ENCODE measurements around the gene NUAK2.
"Not testable (repeated sequence)": the region's sequence is repeated elsewhere in the genome, so short reads cannot be mapped to it uniquely, and the experiment has no call there.

Gene NUAK2

GRCh38 chr1:205284420-205285144 lies 37.0 kb downstream of the NUAK2 start:
- peak overlapping the region; percentile 93 for H3K27ac ChIP-seq (ENCODE audit: low read length, poor library complexity, severe bottlenecking)
- H2BK15ac ChIP-seq (ENCODE audit: low read depth, poor library complexity, severe bottlenecking) = peak overlapping the region; percentile 86
- no peak overlapping the region for H3K23ac ChIP-seq (ENCODE audit: low read length in 2 of 2)
- H3K4me3 ChIP-seq (ENCODE audit: insufficient read depth in 1 of 2, low read depth in 1 of 2, low read length in 2 of 2) = no peak overlapping the region
- no peaks in the 10 kb centered on the region for H3K79me1 ChIP-seq (replicated peaks; ENCODE audit: low read length, poor library complexity, severe bottlenecking)
- H4K91ac ChIP-seq (ENCODE audit: low read length) = peak overlapping the region; percentile 88
- H3K18ac ChIP-seq (ENCODE audit: low read depth in 1 of 2, low read length in 2 of 2) = peak overlapping the region; percentile 85 to 93
- peak overlapping the region; percentile 87 to 98 for H2BK12ac ChIP-seq (ENCODE audit: low read length in 2 of 2)
- no peak overlapping the region for H2AFZ ChIP-seq (ENCODE audit: low read depth, low read length)
- H2BK120ac ChIP-seq (ENCODE audit: low read depth, low read length) = peak overlapping the region; percentile 75
- H3K4me1 ChIP-seq (ENCODE audit: control insufficient read depth, insufficient read depth, low read depth, low read length) = peaks cover 39% of the 10 kb centered on the region
- H2AK5ac ChIP-seq (ENCODE audit: low read length, severe bottlenecking) = peak overlapping the region; percentile 96
- H2BK5ac ChIP-seq (ENCODE audit: low read depth, low read length, poor library complexity, severe bottlenecking) = peak overlapping the region; percentile 36
- H4K8ac ChIP-seq (ENCODE audit: low read length) = peak overlapping the region; percentile 30
- no peak overlapping the region for H3K4me2 ChIP-seq (ENCODE audit: low read length, poor library complexity, severe bottlenecking)
- H3K9me3 ChIP-seq (ENCODE audit: control insufficient read depth, low read length) = no peaks in the 10 kb centered on the region
- 70% methylated on average over 6 of the region's 7 CpGs for WGBS
- H3K36me3 ChIP-seq (ENCODE audit: control insufficient read depth in 1 of 2, insufficient read depth in 2 of 2, low read depth in 1 of 2, low read length in 2 of 2) = no peaks in the 10 kb centered on the region
- peak overlapping the region; percentile 29 for H3K9ac ChIP-seq (ENCODE audit: low read length)
- H3K27me3 ChIP-seq (ENCODE audit: control insufficient read depth in 1 of 2, insufficient read depth in 1 of 2, low read length in 2 of 2) = no peaks in the 10 kb centered on the region
- H3K14ac ChIP-seq (ENCODE audit: low read length in 2 of 2) = peak overlapping the region in 1 of 2 experiments; percentile 63
- peak overlapping the region; percentile 79 to 84 for H3K4ac ChIP-seq (ENCODE audit: low read depth in 1 of 2, low read length in 2 of 2)
- peak; percentile 99 for DNase-seq

GRCh38 chr1:205283270-205284147 lies 38.0 kb downstream of the NUAK2 start:
- Histone ChIP-seq H3K79me1 (replicated peaks; ENCODE audit: low read length, poor library complexity, severe bottlenecking) (no peaks in the 10 kb centered on the region), H2BK5ac (ENCODE audit: low read depth, low read length, poor library complexity, severe bottlenecking) (no peak overlapping the region)

GRCh38 chr1:205280666-205281395 lies 40.7 kb downstream of the NUAK2 start:
- not testable (repeated sequence) for H3K9ac ChIP-seq (ENCODE audit: low read length); H2AFZ ChIP-seq (ENCODE audit: low read depth, low read length); H3K27me3 ChIP-seq (ENCODE audit: control insufficient read depth in 1 of 2, insufficient read depth in 1 of 2, low read length in 2 of 2); H3K9me3 ChIP-seq (ENCODE audit: control insufficient read depth, low read length); H2BK5ac ChIP-seq (ENCODE audit: low read depth, low read length, poor library complexity, severe bottlenecking); H3K79me1 ChIP-seq (replicated peaks; ENCODE audit: low read length, poor library complexity, severe bottlenecking); H3K36me3 ChIP-seq (ENCODE audit: control insufficient read depth in 1 of 2, insufficient read depth in 2 of 2, low read depth in 1 of 2, low read length in 2 of 2); H4K91ac ChIP-seq (ENCODE audit: low read length); H3K23ac ChIP-seq (ENCODE audit: low read length in 2 of 2); DNase-seq; H3K14ac ChIP-seq (ENCODE audit: low read length in 2 of 2); H3K4me3 ChIP-seq (ENCODE audit: insufficient read depth in 1 of 2, low read depth in 1 of 2, low read length in 2 of 2); H3K4ac ChIP-seq (ENCODE audit: low read depth in 1 of 2, low read length in 2 of 2); H2BK120ac ChIP-seq (ENCODE audit: low read depth, low read length); H2BK15ac ChIP-seq (ENCODE audit: low read depth, poor library complexity, severe bottlenecking); H4K8ac ChIP-seq (ENCODE audit: low read length); H3K4me2 ChIP-seq (ENCODE audit: low read length, poor library complexity, severe bottlenecking); H3K18ac ChIP-seq (ENCODE audit: low read depth in 1 of 2, low read length in 2 of 2); H3K27ac ChIP-seq (ENCODE audit: low read length, poor library complexity, severe bottlenecking); H2BK12ac ChIP-seq (ENCODE audit: low read length in 2 of 2)
- Histone ChIP-seq H3K4me1 (ENCODE audit: control insufficient read depth, insufficient read depth, low read depth, low read length) (peaks cover 25% of the 10 kb centered on the region), H2AK5ac (ENCODE audit: low read length, severe bottlenecking) (peak overlapping the region; percentile 54)
- 96% methylated on average over 7 of the region's 10 CpGs for WGBS

More at GRCh38 chr1:205283270-205284147, 38.0 kb downstream of the NUAK2 start:
- Histone ChIP-seq H4K91ac (ENCODE audit: low read length) (peak overlapping the region; percentile 88), H2AFZ (ENCODE audit: low read depth, low read length) (no peak overlapping the region), H3K36me3 (ENCODE audit: control insufficient read depth in 1 of 2, insufficient read depth in 2 of 2, low read depth in 1 of 2, low read length in 2 of 2) (no peaks in the 10 kb centered on the region), H2BK15ac (ENCODE audit: low read depth, poor library complexity, severe bottlenecking) (peak overlapping the region; percentile 86), H3K27me3 (ENCODE audit: control insufficient read depth in 1 of 2, insufficient read depth in 1 of 2, low read length in 2 of 2) (peaks cover 0 to 1% of the 10 kb centered on the region in 2 experiments), H3K23ac (ENCODE audit: low read length in 2 of 2) (no peak overlapping the region), H2AK5ac (ENCODE audit: low read length, severe bottlenecking) (peak overlapping the region; percentile 96), H3K4ac (ENCODE audit: low read depth in 1 of 2, low read length in 2 of 2) (peak overlapping the region; percentile 18 to 84), H3K9ac (ENCODE audit: low read length) (no peak overlapping the region), H3K9me3 (ENCODE audit: control insufficient read depth, low read length) (no peaks in the 10 kb centered on the region), H4K8ac (ENCODE audit: low read length) (peak overlapping the region; percentile 30), H3K4me2 (ENCODE audit: low read length, poor library complexity, severe bottlenecking) (no peak overlapping the region), H3K4me1 (ENCODE audit: control insufficient read depth, insufficient read depth, low read depth, low read length) (peaks cover 39% of the 10 kb centered on the region), H2BK12ac (ENCODE audit: low read length in 2 of 2) (peak overlapping the region; percentile 87 to 98), H3K4me3 (ENCODE audit: insufficient read depth in 1 of 2, low read depth in 1 of 2, low read length in 2 of 2) (no peak overlapping the region), H3K18ac (ENCODE audit: low read depth in 1 of 2, low read length in 2 of 2) (peak overlapping the region; percentile 74 to 93), H3K14ac (ENCODE audit: low read length in 2 of 2) (peak overlapping the region in 1 of 2 experiments; percentile 63), H3K27ac (ENCODE audit: low read length, poor library complexity, severe bottlenecking) (peak overlapping the region; percentile 93), H2BK120ac (ENCODE audit: low read depth, low read length) (peak overlapping the region; percentile 75)
- WGBS = 80% methylated on average over 14 of the region's 15 CpGs
- DNase-seq = no peak
